T1000 (cell line): ENCODE data around the gene NGRN.

ENCODE experiments used
- DNase-seq: peaks from one replicate; lab custom pipeline; 2025; ENCODE audit warnings: mixed read lengths; lab: John Stamatoyannopoulos, UW

Gene NGRN, protein sequence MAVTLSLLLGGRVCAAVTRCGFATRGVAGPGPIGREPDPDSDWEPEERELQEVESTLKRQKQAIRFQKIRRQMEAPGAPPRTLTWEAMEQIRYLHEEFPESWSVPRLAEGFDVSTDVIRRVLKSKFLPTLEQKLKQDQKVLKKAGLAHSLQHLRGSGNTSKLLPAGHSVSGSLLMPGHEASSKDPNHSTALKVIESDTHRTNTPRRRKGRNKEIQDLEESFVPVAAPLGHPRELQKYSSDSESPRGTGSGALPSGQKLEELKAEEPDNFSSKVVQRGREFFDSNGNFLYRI

GRCh38 chr15:90265271-90266060 is at the start of gene NGRN:
Gene NGRN (plus strand): TSS chr15:90265672. CDS start chr15:90265713, 41 bp downstream.
- DNase-seq, result peak; percentile 66

DNA sequence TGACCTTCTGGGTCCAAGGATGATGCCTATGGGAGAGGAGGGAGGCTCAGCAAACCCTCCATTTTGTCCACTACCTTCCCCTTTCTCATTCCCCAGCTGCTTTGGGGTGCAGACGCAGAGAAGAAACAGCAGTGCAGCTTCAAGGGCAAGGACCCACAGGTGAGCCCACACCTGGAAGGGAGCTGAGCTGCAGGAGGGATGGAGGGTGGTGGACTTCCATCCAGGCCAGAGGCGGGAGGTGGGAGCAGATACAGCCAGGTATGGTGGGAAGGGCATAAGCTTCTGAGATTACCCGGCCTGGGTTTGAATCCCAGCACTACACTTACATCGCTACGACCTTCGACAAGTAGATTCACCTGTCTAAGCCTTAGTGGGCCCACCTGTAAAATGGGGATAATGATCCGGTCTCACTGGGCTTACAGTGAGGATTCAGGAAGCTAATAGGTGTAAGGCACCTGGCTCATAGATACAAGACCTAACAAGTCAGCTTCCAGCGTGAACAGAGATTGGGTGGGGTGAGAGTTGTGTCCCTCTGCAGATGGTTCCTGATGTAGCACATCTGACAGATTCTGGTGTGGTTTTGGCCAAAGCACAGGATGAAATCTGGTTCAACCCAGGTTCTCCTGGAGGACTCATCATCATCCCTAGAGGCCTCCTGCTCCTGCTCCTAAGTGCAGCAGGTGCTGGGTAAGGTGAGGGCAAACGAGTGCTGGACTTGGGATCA is 47.6 kb upstream of the NGRN start:
- no peak for DNase-seq

DNA sequence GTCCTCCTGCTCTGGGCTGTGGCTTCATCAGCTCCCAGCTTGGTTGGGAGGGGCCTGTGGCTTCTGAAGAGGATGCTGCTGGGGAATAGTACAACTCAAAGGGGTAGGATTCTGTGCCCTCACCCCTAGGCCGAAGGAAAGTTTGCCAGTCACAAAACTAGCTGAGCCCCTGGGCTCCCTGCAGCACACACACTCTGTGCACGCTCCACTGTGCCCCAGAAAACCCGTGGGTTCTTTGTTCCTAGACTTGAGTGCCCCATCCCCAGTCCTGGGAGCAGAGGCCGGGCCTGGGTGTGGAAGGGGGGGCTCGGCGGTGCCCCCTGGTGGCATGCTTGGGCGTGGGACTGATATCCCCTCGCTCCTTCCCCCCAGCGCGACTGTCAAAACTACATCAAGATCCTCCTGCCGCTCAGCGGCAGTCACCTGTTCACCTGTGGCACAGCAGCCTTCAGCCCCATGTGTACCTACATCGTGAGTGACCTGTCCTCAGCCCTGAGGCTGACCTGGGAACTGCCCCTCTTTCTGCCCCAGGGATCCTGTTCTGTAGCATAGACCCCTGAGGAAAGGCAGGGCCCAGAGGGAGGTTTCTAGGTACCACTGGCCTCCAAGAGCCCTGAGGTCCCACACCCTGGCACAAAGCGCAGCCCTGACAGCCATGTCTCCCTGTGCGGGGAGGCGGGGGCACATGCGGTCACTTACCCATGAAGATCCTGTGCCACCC is 45.9 kb upstream of the NGRN start:
- peak; percentile 16 for DNase-seq

DNA sequence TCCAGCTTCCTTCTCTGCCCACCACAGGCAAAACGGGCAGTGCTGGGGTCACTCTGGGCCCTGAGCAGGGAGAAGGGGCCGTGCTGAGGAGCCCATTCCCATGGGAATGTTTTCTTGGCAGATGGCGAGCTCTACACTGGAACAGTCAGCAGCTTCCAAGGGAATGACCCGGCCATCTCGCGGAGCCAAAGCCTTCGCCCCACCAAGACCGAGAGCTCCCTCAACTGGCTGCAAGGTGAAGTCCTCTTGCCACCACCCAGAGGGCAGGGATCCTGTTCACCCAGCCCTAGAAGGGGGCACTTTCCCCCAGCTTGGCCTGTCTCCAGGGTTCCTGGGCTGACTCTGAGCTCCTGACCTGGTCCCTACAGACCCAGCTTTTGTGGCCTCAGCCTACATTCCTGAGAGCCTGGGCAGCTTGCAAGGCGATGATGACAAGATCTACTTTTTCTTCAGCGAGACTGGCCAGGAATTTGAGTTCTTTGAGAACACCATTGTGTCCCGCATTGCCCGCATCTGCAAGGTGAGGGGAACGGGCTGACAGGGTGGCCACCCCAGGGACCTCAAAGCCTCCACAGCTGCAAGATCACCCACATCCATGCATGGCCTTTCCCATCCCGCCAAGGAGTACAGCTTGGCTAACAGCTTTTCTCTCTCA is 44.1 kb upstream of the NGRN start:
- DNase-seq, result peak; percentile 43

- no peak for DNase-seq
These were observed 42.9 kb upstream of the NGRN start for GRCh38 chr15:90222547-90222946.

- DNase-seq, result no peak
These were observed 41.9 kb upstream of the NGRN start for GRCh38 chr15:90223441-90224165.

GRCh38 chr15:90225047-90225446 is 40.4 kb upstream of the NGRN start:
- DNase-seq, result no peak

DNA sequence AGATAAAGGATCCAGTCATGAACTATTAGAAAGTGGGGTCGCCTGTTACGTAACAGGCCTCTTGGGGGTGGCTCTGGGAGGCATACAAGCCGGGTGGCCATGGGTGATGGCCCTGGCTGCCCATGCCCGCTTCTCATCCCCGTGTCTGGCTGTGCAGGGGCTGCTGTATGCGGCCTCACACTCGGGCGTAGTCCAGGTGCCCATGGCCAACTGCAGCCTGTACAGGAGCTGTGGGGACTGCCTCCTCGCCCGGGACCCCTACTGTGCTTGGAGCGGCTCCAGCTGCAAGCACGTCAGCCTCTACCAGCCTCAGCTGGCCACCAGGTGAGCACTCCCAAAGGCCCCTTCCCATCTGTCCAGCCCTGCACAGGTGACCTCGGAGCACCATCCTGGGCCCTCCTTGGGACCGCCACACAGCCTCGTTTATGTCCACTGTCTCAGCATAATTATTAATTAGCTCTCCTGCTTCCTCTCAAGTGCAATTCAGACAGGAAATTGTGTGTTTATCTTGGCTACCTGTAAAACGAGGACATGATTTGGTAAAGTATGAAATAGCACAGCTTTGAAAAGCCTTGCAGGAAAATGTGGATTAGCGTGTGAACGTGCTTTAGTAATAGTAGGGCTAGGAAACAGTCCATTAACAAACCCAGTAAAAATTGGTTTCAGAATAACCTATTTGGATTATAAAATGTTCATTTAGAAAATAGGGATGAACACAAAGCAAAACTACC is 39.8 kb upstream of the NGRN start:
- DNase-seq, result no peak

GRCh38 chr15:90227336-90227735 is 38.1 kb upstream of the NGRN start:
- no peak for DNase-seq

DNA sequence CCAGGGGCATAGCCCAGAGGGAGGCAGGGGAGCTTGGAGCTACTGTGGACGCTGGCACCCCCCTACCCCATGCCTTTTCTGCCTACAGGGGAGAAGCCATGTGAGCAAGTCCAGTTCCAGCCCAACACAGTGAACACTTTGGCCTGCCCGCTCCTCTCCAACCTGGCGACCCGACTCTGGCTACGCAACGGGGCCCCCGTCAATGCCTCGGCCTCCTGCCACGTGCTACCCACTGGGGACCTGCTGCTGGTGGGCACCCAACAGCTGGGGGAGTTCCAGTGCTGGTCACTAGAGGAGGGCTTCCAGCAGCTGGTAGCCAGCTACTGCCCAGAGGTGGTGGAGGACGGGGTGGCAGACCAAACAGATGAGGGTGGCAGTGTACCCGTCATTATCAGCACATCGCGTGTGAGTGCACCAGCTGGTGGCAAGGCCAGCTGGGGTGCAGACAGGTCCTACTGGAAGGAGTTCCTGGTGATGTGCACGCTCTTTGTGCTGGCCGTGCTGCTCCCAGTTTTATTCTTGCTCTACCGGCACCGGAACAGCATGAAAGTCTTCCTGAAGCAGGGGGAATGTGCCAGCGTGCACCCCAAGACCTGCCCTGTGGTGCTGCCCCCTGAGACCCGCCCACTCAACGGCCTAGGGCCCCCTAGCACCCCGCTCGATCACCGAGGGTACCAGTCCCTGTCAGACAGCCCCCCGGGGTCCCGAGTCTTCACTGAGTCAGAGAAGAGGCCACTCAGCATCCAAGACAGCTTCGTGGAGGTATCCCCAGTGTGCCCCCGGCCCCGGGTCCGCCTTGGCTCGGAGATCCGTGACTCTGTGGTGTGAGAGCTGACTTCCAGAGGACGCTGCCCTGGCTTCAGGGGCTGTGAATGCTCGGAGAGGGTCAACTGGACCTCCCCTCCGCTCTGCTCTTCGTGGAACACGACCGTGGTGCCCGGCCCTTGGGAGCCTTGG is 37.4 kb upstream of the NGRN start:
- DNase-seq, result no peak

DNA sequence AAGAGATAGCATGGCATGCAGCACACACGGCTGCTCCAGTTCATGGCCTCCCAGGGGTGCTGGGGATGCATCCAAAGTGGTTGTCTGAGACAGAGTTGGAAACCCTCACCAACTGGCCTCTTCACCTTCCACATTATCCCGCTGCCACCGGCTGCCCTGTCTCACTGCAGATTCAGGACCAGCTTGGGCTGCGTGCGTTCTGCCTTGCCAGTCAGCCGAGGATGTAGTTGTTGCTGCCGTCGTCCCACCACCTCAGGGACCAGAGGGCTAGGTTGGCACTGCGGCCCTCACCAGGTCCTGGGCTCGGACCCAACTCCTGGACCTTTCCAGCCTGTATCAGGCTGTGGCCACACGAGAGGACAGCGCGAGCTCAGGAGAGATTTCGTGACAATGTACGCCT is 36.5 kb upstream of the NGRN start:
- DNase-seq, result no peak

DNA sequence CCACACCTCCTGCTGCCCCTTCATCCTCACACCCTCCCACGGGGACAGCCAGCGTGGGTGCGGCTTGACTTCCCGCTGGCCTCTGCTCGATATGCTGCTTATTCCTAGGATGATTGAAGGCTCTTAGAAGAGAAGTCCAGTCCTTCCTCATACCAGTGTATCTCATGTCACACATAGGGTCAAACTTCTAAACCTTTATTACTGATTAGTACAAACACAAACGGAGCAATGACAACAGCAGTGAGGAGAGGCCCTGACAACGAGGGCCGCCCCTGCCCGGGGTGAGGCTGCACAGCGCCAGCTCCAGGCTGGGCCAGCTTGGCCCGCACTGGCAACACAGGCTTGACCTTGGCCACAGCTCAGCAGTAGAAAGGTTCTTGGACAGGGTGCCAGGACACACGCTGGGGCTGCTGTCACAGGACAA is 35.4 kb upstream of the NGRN start:
- DNase-seq, result no peak

DNA sequence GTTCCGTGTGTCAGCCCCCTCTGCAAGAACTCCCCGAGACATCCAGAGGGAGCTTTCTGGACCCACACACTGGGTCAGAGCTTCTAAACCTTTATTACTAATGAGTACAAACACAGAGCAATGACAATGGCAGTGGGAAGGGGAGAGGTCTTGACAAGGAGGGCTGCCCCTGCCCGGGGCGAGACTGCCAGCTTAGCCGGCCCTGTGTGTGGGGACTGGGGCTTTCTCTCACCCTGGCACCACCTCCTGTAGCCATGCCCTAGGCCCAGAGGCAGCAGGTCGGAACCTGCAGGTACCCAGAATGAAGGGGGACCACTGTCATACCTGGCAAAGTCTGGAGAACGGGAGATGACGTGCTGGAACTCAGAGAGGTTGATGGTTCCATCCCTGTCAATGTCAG is 34.9 kb upstream of the NGRN start:
- DNase-seq, result no peak

- DNase-seq, result no peak
These were observed 34.1 kb upstream of the NGRN start for GRCh38 chr15:90231028-90232017.

DNA sequence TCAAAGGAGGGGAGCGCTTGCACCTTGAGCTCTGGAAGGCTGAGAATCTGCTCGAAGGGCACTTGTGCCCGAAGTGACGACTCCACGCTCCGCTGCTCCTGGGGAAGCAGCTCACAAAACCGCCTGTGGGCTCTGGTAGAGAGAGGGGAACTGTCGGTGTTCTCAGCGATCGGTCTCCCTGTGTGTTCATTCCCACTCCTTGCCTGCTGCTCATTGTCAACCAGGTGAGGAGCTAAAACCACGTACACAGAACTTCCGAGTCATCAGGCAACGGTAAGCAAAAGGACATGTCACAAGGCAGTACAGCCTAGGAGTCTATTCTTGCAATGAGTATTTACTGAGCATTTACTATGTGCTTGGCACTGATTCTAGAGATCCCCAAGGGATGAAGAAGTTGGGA is 33.3 kb upstream of the NGRN start:
- no peak for DNase-seq

DNA sequence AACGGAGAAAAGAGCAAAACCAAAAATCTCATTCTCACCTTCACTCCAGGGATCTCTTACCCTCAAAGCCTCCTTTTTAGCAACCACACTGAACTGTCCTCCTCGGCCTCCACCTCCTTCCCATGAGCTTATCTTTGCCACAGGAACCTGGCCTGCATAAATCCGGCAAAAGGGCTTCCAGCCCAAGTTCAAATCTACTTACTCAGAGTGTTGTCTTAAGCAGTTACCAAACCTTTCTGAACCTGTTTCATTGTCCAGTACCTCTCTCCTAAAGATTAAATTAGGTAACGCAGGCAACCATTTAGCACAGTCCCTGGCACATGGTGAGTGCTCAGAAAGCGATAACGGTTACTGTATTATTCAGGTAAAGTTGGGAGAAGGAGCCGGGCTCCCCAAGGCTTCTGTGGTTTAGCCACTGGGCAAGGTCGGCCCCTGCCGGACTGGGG is 32.5 kb upstream of the NGRN start:
- no peak for DNase-seq

GRCh38 chr15:90233387-90234095 is 31.9 kb upstream of the NGRN start, which contains the start of gene CIB1:
Gene CIB1 (minus strand): TSS chr15:90233941. CDS start chr15:90233885, 56 bp downstream.
- peak; percentile 95 for DNase-seq
